ENCODE measurements around the gene HLA-DRB1. TPM values are rescaled to one million over a fixed set of nuclear protein-coding genes. Genes with fewer than 3 reads are reported as not detected.

Gene HLA-DRB1
- total RNA-seq, 2 donors from 2014 or later, result 24.0 to 37.6 TPM

GRCh38 chr6:32613475-32613874 is 23.8 kb upstream of the HLA-DRB1 start:
- DNase-seq (ENCODE audit: low spot score), result no peak
- TF ChIP-seq CTCF (IDR thresholded peaks at IDR 0.05), result no peak
- Histone ChIP-seq H3K36me3 (no peaks in the 10 kb centered on the region), H3K27ac (no peak overlapping the region), H3K27me3 (no peaks in the 10 kb centered on the region), H3K4me3 (no peak overlapping the region), H3K9me3 (peaks cover 0 to 9% of the 10 kb centered on the region in 2 donors), H3K4me1 (no peaks in the 10 kb centered on the region)

- no peak overlapping the region for H3K4me3 ChIP-seq
- no peaks in the 10 kb centered on the region for H3K9me3 ChIP-seq
- no peak for TF ChIP-seq CTCF (IDR thresholded peaks at IDR 0.05)
- no peaks in the 10 kb centered on the region for H3K4me1 ChIP-seq
- H3K36me3 ChIP-seq, result no peaks in the 10 kb centered on the region
- no peaks in the 10 kb centered on the region for H3K27me3 ChIP-seq
- no peak overlapping the region for H3K27ac ChIP-seq
- DNase-seq (ENCODE audit: low spot score), result no peak
Observed at GRCh38 chr6:32610682-32611296, 21.1 kb upstream of the HLA-DRB1 start.

- DNase-seq (ENCODE audit: low spot score), result no peak
- Histone ChIP-seq H3K27me3 (no peaks in the 10 kb centered on the region), H3K36me3 (no peaks in the 10 kb centered on the region), H3K4me1 (no peaks in the 10 kb centered on the region), H3K27ac (peak overlapping the region; percentile 46 to 48), H3K4me3 (no peak overlapping the region), H3K9me3 (no peaks in the 10 kb centered on the region)
- TF ChIP-seq CTCF (IDR thresholded peaks at IDR 0.05), result no peak
Observed at GRCh38 chr6:32609731-32610640, 20.3 kb upstream of the HLA-DRB1 start.

- no peaks in the 10 kb centered on the region for H3K36me3 ChIP-seq
- no peak for TF ChIP-seq CTCF (IDR thresholded peaks at IDR 0.05)
- no peaks in the 10 kb centered on the region for H3K9me3 ChIP-seq
- H3K4me3 ChIP-seq, result no peak overlapping the region
- H3K27ac ChIP-seq, result peak overlapping the region in 1 of 2 donors; percentile 46
- no peaks in the 10 kb centered on the region for H3K4me1 ChIP-seq
- no peaks in the 10 kb centered on the region for H3K27me3 ChIP-seq
- no peak for DNase-seq (ENCODE audit: low spot score)
Observed at GRCh38 chr6:32609391-32609730, 19.7 kb upstream of the HLA-DRB1 start.

GRCh38 chr6:32608362-32608761 is 18.7 kb upstream of the HLA-DRB1 start:
- H3K4me1 ChIP-seq, result no peaks in the 10 kb centered on the region
- H3K27ac ChIP-seq, result no peak overlapping the region
- H3K36me3 ChIP-seq, result no peaks in the 10 kb centered on the region
- H3K4me3 ChIP-seq, result no peak overlapping the region
- no peak for DNase-seq (ENCODE audit: low spot score)
- no peaks in the 10 kb centered on the region for H3K27me3 ChIP-seq
- H3K9me3 ChIP-seq, result no peaks in the 10 kb centered on the region
- no peak for TF ChIP-seq CTCF (IDR thresholded peaks at IDR 0.05)
